ENCODE measurements around the gene TSPY3.
"Not testable (repeated sequence)": the region's sequence is repeated elsewhere in the genome, so short reads cannot be mapped to it uniquely, and the experiment has no call there.

The TSPY3 gene, protein sequence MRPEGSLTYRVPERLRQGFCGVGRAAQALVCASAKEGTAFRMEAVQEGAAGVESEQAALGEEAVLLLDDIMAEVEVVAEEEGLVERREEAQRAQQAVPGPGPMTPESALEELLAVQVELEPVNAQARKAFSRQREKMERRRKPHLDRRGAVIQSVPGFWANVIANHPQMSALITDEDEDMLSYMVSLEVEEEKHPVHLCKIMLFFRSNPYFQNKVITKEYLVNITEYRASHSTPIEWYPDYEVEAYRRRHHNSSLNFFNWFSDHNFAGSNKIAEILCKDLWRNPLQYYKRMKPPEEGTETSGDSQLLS

GRCh38 chrY:9398121-9398520, at the start of gene TSPY3:
Gene TSPY3, plus strand, starts transcription at chrY:9398421. Its CDS starts 46 bp downstream, at chrY:9398467.
- DNase-seq (ENCODE audit: low read depth) = not testable (repeated sequence)

- DNase-seq (ENCODE audit: low read depth) = not testable (repeated sequence)
Measured at GRCh38 chrY:9357497-9357896, 40.7 kb upstream of the TSPY3 start, which contains the start of gene TSPY8. Gene TSPY8, plus strand, starts transcription at chrY:9357797. Its CDS starts 46 bp downstream, at chrY:9357843.

DNA sequence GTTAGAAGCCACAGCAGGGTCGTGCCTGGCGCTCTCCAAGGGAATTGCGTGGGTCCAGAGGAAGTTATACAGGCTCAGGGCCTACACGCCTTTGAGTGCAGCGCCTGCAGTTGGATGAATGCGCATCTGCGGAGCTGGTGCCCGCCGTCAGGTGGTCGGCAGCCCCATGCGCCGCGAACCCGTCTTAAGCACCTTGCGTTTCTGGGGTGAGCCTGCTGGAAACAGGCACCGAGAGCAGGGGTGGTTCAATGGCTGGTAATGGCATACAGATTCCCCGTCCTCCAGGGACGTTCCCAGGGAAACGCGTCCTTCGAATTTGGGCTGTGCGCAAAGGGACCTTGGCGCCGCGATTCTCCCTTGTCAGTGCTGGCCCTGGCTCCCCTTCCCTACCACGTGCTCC, 1.7 kb upstream of the TSPY3 start:
- DNase-seq (ENCODE audit: low read depth) = not testable (repeated sequence)

Data from activated T-cell treated with anti-CD3 and anti-CD28 coated beads for 24 hours (primary cell).